MCF 10A (cell line): Measurements from ENCODE around the gene TMEM37. TPM values are rescaled to one million over a fixed set of nuclear protein-coding genes. Genes with fewer than 3 reads are reported as not detected.

Experiments
- BruUV-seq: library from RNA; stranded (reverse); fragments of 400-500 nt; replicated peaks from 2 replicates; lab custom pipeline; 2021; lab: Mats Ljungman, UMichigan
- CTCF ChIA-PET: fragments of 300-600 bp; sonication (Branson Sonifier 250); formaldehyde crosslinking; extraction: SDS; loops from one replicate; lab custom pipeline; 2021; ENCODE audit warnings: antibody characterized with exemption, inconsistent platforms; lab: Yijun Ruan, JAX
- POLR2A ChIA-PET: fragments of 300-600, 350-650 bp; sonication (Branson Sonifier 250); formaldehyde crosslinking; extraction: SDS; loops from one replicate; lab custom pipeline; 2020; ENCODE audit warnings: antibody characterized with exemption, inconsistent platforms; lab: Yijun Ruan, JAX
- DNase-seq: peaks from one replicate; pipeline ENCODE4 v3.0.0-alpha.2; 2018; ENCODE audit not compliant: unreplicated experiment
- H3K27ac Mint-ChIP-seq: one replicate; pipeline ENCODE4 v1.8.0; 2022; ENCODE audit warnings: mild to moderate bottlenecking, low read depth, mixed read lengths; ENCODE audit not compliant: unreplicated experiment
- H3K27me3 Mint-ChIP-seq: one replicate; pipeline ENCODE4 v1.8.0; 2022; ENCODE audit warnings: mixed read lengths; ENCODE audit not compliant: insufficient read depth, unreplicated experiment
- H3K36me3 Mint-ChIP-seq: one replicate; pipeline ENCODE4 v1.8.0; 2022; ENCODE audit warnings: mild to moderate bottlenecking, moderate library complexity, mixed read lengths; ENCODE audit not compliant: insufficient read depth, unreplicated experiment
- H3K4me1 Mint-ChIP-seq: one replicate; pipeline ENCODE4 v1.8.0; 2022; ENCODE audit warnings: mixed read lengths; ENCODE audit not compliant: insufficient read depth, unreplicated experiment
- H3K4me3 Mint-ChIP-seq: one replicate; pipeline ENCODE4 v1.8.0; 2022; ENCODE audit warnings: mild to moderate bottlenecking, moderate library complexity, mixed read lengths; ENCODE audit not compliant: unreplicated experiment
- H3K9me3 Mint-ChIP-seq: one replicate; pipeline ENCODE4 v1.8.0; 2022; ENCODE audit warnings: mixed read lengths; ENCODE audit not compliant: unreplicated experiment
- intact Hi-C: fragments of 100-400 bp; cut with micrococcal nuclease; formaldehyde crosslinking; loops from 2 replicates; pipeline ENCODE4 v1.14.1; 2022
- total RNA-seq: library from RNA; stranded (reverse); gene quantifications from 2 replicates; pipeline ENCODE4 v1.2.3, GENCODE V29; 2022
- TF ChIP-seq, protein P1 (sequence below): fragments of 200-600 bp; IDR thresholded peaks from one replicate; pipeline ENCODE4 v1.8.0; 2022; ENCODE audit warnings: antibody characterized with exemption, mild to moderate bottlenecking; ENCODE audit not compliant: unreplicated experiment

Gene TMEM37
- total RNA-seq, 1 experiment from 2014 or later: not detected

DNA sequence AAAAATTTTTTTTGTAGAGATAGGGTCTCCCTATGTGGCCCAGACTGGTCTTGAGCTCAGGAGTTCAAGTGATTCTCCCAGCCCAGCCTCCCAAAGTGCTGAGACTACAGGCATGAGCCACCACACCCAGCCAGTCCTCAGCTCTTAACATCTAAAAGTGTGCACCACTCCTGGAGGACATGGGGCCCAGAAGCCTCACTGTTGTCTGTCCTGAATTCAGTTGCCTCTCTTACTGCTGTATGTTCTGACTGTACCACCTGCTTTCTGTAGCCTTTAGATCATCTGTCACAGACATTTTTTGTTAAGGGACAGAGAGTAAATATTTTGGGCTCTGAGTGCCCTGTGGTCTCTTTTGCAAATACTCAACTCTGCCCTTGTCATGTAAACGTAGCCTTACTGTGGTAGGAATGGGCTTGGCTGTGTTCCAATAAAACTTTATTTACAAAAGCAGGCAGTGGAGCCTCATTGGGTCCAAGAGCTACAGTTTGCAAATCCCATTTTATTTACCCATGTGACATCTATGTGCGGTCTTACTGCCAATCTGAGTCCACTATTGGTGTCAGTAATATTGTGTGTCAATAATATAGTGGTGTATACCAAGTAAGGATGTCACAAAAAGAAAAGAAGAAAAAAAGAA lies 38.1 kb downstream of the TMEM37 start:
- Mint-ChIP-seq H3K4me1 (peaks cover 6% of the 10 kb centered on the region), H3K4me3 (no peak overlapping the region), H3K36me3 (no peaks in the 10 kb centered on the region), H3K27ac (no peak overlapping the region), H3K27me3 (no peaks in the 10 kb centered on the region), H3K9me3 (no peaks in the 10 kb centered on the region)
- ChIA-PET CTCF (interaction anchor here (0.6 to 7.3 kb wide), 6 partner anchors 9 to 61 kb away, joined by 3 to 41 read pairs (median 3); partner anchors contain the start of gene TMEM37), POLR2A (interaction anchor here (0.7 kb wide), 1 partner anchor 48 kb away, joined by 3 read pairs; no protein-coding TSS in a partner anchor)
- intact Hi-C loops: no loop called here
- TF ChIP-seq, protein P1, sequence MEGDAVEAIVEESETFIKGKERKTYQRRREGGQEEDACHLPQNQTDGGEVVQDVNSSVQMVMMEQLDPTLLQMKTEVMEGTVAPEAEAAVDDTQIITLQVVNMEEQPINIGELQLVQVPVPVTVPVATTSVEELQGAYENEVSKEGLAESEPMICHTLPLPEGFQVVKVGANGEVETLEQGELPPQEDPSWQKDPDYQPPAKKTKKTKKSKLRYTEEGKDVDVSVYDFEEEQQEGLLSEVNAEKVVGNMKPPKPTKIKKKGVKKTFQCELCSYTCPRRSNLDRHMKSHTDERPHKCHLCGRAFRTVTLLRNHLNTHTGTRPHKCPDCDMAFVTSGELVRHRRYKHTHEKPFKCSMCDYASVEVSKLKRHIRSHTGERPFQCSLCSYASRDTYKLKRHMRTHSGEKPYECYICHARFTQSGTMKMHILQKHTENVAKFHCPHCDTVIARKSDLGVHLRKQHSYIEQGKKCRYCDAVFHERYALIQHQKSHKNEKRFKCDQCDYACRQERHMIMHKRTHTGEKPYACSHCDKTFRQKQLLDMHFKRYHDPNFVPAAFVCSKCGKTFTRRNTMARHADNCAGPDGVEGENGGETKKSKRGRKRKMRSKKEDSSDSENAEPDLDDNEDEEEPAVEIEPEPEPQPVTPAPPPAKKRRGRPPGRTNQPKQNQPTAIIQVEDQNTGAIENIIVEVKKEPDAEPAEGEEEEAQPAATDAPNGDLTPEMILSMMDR: no peak
- no peak for DNase-seq
- BruUV-seq: no TSS peak

DNA sequence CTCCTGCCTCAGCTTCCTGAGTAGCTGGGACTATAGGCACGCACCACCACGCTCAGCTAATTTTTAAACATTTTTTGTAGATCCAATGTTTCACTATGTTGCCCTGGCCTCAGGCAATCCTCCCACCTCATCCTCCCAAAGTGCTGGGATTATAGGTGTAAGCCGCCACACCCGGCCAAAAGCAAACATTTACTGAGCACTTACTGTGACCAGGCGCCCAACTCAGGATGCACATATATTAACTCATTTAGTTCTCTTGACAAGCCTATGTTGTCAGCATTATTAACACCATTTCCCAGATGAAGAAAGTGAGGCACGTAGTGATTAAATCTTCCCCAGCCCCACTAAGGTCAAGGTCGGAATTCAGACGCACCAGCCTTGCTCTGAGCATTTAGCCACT lies 41.1 kb downstream of the TMEM37 start:
- H3K27me3 Mint-ChIP-seq: no peaks in the 10 kb centered on the region
- H3K27ac Mint-ChIP-seq: no peak overlapping the region
- no peaks in the 10 kb centered on the region for H3K9me3 Mint-ChIP-seq
- TF ChIP-seq, protein P1: no peak
- ChIA-PET POLR2A (no interaction called here), CTCF (interaction anchor here (0.6 to 1.0 kb wide), 2 partner anchors 54 to 63 kb away, joined by 3 read pairs; no protein-coding TSS in a partner anchor)
- no TSS peak for BruUV-seq
- H3K36me3 Mint-ChIP-seq: no peaks in the 10 kb centered on the region
- H3K4me1 Mint-ChIP-seq: peaks cover 11% of the 10 kb centered on the region
- intact Hi-C loops: no loop called here
- DNase-seq: no peak
- no peak overlapping the region for H3K4me3 Mint-ChIP-seq

DNA sequence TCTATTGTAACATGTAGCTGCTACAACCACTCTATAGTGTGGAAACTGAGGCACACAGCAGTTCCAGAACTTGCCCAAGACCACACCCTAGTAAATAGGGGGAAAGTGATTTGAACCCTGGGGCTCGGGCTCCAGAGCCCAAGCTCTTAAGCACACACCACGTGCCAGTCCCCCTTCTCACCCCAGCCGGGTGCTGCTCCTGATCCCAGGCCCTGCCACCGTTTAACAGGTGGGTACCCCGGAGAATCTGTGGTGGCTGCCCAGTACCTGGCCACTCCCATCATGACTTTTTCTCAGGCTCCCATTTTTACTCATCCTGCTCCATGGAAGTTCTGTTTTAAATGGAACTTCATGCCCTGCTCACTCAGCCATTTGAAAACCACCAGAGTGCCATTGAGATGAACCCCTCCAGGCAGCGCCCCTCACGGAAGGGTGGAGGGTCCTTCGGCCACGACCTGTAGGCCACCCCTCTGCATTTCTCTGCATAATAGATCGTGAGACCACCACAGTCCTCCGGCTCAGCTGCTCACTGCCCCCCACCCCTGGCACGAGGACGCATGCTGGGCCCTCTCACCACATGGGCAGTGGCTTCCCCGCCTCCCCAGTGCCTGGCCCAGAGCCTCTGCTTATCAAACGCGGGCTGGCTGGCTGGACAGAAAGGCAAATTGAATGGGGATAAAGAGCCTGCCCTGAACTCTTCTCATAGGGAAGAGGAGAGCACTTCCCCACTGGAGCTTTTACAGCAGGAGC lies 42.1 kb downstream of the TMEM37 start:
- ChIA-PET CTCF (interaction anchor here (0.8 to 8.0 kb wide), 4 partner anchors 12 to 86 kb away, joined by 4 to 124 read pairs (median 22); no protein-coding TSS in a partner anchor), POLR2A (no interaction called here)
- intact Hi-C loops: no loop called here

More for the DNA sequence above, 42.1 kb downstream of the TMEM37 start:
- peaks cover 7% of the 10 kb centered on the region for H3K4me1 Mint-ChIP-seq
- TF ChIP-seq, protein P1: no peak
- H3K27me3 Mint-ChIP-seq: no peaks in the 10 kb centered on the region
- no peak overlapping the region for H3K4me3 Mint-ChIP-seq
- no peak overlapping the region for H3K27ac Mint-ChIP-seq
- no peak for DNase-seq
- no peaks in the 10 kb centered on the region for H3K9me3 Mint-ChIP-seq
- no TSS peak for BruUV-seq
- no peaks in the 10 kb centered on the region for H3K36me3 Mint-ChIP-seq
